SKM-1 (cell line): ENCODE data around the gene TEX11.
"Not testable (repeated sequence)": the region's sequence is repeated elsewhere in the genome, so short reads cannot be mapped to it uniquely, and the experiment has no call there.

Experiments used
- DNase-seq: peaks from one replicate; lab custom pipeline; 2025; ENCODE audit not compliant: unreplicated experiment; lab: John Stamatoyannopoulos, UW

The TEX11 gene

DNA sequence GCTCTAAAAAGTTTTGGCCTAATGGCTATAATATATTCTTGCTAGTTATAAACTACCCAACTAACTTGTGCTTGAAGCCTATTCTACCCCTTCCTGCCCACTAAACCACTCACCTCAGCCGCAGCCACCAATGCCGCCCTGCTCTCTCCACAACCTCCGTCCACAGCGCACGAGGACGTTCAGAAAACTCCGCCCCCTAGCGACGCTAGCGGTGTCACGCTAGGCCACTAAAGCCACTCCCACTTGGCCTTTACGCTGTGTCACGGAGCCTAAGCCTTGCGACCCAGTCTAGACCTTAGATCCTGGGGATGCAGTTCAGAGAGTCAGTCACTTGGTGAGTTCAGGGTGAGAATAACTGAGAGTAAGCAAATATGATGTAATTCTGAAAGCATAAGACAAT, at the start of gene TEX11:
Gene TEX11, minus strand, starts transcription at position 171 of the 400 bp plus-strand sequence. CDS start 922 bp downstream, outside the sequence.
- no peak for DNase-seq

- no peak for DNase-seq
These were observed 46.4 kb upstream of the TEX11 start for GRCh38 chrX:70954871-70955270.

GRCh38 chrX:70924294-70924911, 15.9 kb upstream of the TEX11 start:
- DNase-seq: no peak

GRCh38 chrX:70922774-70923473, 14.4 kb upstream of the TEX11 start:
- DNase-seq: no peak

DNA sequence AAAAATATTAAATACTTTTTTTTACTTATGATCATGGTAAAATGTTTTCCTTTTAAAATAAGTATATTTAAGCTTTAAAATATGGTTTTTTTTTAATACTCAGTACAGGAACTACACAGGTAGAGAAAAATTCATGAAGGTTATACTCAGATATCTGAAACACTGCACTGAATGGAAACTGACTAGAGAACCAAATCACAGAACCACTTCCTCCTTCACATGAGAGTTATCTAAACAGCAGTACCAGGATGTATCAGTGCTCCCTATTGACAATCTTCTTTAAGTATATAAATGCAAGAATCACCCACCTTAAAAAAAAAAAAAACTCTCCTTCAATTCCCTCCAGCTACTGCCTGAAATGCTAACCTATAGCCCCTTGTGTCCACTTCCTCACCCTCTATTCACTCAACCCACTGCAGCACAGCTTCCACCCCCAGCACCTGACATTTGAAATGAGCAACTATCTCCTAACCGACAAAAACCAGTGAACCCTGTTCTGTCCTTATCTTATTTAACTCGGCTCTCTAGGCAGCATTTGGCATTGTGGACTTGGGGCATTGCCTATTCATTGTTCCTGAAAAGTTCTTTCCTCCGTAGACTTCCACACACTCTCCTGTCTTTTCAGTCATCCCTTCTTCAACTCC, 13.3 kb upstream of the TEX11 start:
- DNase-seq: no peak

DNA sequence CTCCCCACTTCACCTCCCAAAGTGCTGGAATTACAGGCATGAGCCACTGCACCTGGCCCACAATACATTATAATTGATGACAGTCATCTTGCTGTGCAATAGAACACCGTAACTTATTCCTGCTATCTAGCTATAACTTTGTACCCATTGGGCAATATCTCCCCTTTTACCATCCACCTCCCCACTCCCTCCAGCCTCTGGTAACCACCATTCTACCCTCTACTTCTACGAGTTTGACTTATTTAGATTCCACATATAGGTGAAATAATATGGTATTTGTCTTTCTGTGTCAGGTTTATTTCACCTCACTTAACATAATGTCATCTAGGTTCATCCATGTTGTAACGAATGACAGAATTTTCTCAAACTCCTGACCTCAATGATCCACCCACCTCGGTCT, 8.2 kb upstream of the TEX11 start:
- no peak for DNase-seq

DNA sequence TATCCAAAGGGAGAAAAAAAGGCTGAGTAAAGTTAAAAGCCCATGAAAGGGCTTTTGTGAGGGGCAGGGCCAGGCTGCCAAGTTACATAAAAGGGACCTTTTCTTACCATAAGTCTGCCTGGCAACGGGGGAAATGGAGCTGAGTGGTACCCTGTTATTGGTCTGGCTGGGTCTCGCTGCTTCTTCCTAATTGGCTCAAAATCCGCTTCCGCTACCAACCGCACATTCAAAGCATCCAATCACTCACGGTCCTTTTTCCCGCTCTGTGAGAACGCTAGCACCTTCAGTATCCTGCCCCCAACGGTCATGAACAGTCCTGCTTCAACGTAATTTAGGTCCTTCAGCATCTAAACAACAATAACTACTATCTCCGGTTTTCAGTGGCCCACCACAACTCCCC, 611 bp downstream of the TEX11 start:
- DNase-seq: no peak

- DNase-seq: no peak
These were observed 7.0 kb downstream of the TEX11 start for GRCh38 chrX:70901465-70901864.

GRCh38 chrX:70890441-70890840, 18.1 kb downstream of the TEX11 start:
- not testable (repeated sequence) for DNase-seq

- DNase-seq: no peak
These were observed 29.6 kb downstream of the TEX11 start for GRCh38 chrX:70878902-70879301.

DNA sequence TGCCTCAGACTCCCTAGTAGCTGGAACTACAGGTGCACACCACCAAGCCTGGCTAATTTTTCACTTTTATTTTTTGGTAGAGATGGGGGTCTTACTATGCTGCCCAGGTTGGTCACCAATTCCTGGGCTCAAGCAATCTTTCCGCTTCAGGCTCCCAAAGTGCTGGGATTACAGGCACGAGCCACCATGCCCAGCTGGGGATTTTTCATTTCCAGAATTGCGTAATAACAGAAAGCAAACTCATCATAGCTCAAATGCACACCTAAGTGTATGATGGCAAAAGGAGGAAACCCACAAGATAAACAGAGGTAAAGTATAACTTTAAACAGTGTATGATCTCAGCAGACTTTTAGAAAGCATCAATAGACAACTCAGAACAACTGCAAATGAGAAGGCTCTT, 56.2 kb downstream of the TEX11 start:
- DNase-seq: no peak

DNA sequence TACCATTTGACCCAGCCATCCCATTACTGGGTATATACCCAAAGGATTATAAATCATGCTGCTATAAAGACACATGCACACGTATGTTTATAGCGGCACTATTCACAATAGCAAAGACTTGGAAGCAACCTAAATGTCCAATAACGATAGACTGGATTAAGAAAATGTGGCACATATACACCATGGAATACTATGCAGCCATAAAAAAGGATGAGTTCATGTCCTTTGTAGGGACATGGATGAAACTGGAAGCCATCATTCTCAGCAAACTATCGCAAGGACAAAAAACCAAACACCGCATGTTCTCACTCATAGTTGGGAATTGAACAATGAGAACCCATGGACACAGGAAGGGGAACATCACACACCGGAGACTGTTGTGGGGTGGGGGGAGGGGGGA, 64.4 kb downstream of the TEX11 start:
- not testable (repeated sequence) for DNase-seq

DNA sequence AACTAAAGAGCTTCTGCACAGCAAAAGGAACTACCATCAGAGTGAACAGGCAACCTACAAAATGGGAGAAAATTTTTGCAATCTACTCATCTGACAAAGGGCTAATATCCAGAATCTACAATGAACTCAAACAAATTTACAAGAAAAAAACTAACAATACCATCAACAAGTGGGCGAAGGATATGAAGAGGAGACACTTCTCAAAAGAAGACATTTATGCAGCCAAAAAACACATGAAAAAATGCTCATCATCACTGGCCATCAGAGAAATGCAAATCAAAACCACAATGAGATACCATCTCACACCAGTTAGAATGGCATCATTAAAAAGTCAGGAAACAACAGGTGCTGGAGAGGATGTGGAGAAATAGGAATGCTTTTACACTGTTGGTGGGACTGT, 64.9 kb downstream of the TEX11 start:
- DNase-seq: not testable (repeated sequence)

GRCh38 chrX:70834589-70834988, 73.9 kb downstream of the TEX11 start:
- DNase-seq: no peak

DNA sequence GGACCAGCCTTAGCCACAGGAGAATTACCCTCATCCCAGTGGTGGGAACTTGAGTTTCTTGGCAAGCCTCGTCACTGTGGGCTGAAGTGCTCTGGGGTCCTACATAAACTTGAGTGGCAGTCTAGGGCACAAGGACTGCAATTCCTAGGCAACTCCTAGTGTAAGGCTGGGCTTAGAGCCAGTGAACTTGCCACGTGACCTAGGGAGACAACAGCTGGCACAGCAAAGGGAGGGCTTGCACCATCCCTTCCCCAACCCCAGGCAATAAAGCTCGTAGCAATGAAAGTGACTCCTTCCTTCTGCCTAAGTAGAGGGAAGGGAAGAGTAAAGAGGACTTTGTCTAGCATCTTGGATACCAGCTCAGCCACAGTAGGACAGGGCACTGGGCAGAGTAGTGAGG, 81.8 kb downstream of the TEX11 start:
- DNase-seq: no peak

DNA sequence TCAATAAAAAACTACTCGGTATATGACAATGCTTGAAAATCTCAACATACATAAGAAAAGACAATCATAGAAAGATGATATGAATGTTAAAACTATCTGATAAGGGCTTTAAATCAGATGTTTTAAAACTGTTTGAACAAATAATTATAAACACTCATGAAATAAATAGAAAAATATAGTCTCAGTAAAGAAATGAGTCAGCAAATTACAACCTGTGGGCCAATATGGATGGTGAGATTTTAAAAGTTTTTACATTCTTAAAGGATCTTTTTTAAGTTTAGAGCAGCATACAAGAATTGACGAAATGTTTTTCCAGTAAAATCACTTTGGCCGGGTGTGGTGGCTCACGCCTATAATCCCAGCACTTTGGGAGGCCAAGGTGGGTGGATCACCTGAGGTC, 83.1 kb downstream of the TEX11 start:
- no peak for DNase-seq

- DNase-seq: no peak
These were observed 99.3 kb downstream of the TEX11 start for GRCh38 chrX:70808942-70809940.

GRCh38 chrX:70806081-70806480, 102.4 kb downstream of the TEX11 start:
- no peak for DNase-seq

- not testable (repeated sequence) for DNase-seq
These were observed 111.8 kb downstream of the TEX11 start for GRCh38 chrX:70796742-70797141.

- no peak for DNase-seq
These were observed 134.3 kb downstream of the TEX11 start for GRCh38 chrX:70774223-70774622.

GRCh38 chrX:70769659-70770227, 138.8 kb downstream of the TEX11 start:
- no peak for DNase-seq
